ENCODE measurements around the gene CPNE5.

DNA sequence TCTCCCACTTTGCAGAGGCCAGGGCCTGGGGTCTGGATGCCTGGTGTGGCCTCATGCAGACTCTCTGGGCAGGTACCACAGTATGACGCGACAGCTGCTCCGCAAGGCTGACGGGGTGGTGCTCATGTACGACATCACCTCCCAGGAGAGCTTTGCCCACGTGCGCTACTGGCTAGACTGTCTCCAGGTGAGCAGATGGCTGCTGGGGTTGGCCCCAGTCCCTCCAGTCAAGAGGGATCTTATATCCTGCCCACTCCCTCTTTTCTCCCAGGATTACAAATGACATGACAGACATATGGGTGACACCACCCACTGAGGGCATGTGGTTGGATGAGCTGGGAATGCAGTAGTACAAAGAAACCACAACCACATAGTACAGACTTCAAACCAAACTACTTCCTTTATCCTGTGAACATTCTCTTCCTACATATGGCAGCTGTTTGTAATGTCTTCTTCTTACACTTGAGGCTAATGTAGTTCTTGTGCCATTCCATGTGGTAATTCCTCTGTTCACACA lies 111.7 kb downstream of the CPNE5 start:
- TF ChIP-seq, protein P1, sequence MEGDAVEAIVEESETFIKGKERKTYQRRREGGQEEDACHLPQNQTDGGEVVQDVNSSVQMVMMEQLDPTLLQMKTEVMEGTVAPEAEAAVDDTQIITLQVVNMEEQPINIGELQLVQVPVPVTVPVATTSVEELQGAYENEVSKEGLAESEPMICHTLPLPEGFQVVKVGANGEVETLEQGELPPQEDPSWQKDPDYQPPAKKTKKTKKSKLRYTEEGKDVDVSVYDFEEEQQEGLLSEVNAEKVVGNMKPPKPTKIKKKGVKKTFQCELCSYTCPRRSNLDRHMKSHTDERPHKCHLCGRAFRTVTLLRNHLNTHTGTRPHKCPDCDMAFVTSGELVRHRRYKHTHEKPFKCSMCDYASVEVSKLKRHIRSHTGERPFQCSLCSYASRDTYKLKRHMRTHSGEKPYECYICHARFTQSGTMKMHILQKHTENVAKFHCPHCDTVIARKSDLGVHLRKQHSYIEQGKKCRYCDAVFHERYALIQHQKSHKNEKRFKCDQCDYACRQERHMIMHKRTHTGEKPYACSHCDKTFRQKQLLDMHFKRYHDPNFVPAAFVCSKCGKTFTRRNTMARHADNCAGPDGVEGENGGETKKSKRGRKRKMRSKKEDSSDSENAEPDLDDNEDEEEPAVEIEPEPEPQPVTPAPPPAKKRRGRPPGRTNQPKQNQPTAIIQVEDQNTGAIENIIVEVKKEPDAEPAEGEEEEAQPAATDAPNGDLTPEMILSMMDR (IDR thresholded peaks at IDR 0.05) = no peak
- no peak for TF ChIP-seq FOXJ3 (CRISPR knock-in tag; IDR thresholded peaks at IDR 0.05)
- TF ChIP-seq USF1 (IDR thresholded peaks at IDR 0.05; ENCODE audit: borderline replicate concordance, low read depth) = no peak
- no peak for TF ChIP-seq RCOR1 (IDR thresholded peaks at IDR 0.05; ENCODE audit: low read length)
- no peak for TF ChIP-seq YY1 (IDR thresholded peaks at IDR 0.05; ENCODE audit: low read depth)
- TF ChIP-seq RAD21 (IDR thresholded peaks at IDR 0.05; ENCODE audit: low read length) = no peak
